ENCODE results near the gene IFNL3.

Gene IFNL3

GRCh38 chr19:39193803-39194202, 51.0 kb downstream of the IFNL3 start:
- DNase-seq (ENCODE audit: low spot score): no peak

Measured in SW480 (cell line).